SK-N-SH treated with all-trans-retinoic acid at 6 μM for 48 hours (cell line): ENCODE data around the gene MT1H.
A peak's percentile ranks its signal among the peaks of the same experiment; 100 is the strongest.

Source experiments
- ATAC-seq: fragments of 200-7000 bp; cut with Tn5 transposase; 3 replicates; pipeline ENCODE4 v1.9.1; 2020; ENCODE audit warnings: mild to moderate bottlenecking, moderate library complexity
- BACH2 ChIP-seq: fragments of 250-450 bp; sonication (Bioruptor Pico); IDR thresholded peaks from 2 replicates; pipeline ENCODE4 v1.9.0; 2021; ENCODE audit warnings: mild to moderate bottlenecking, borderline replicate concordance
- CSDC2 ChIP-seq: fragments of 250-450 bp; sonication (Bioruptor Pico); IDR thresholded peaks from 2 replicates; pipeline ENCODE4 v1.5.0; 2020; ENCODE audit warnings: mild to moderate bottlenecking, moderate library complexity
- ESRRG ChIP-seq: fragments of 250-450 bp; sonication (Bioruptor Pico); IDR thresholded peaks from 2 replicates; pipeline ENCODE4 v1.6.1; 2021; ENCODE audit warnings: mild to moderate bottlenecking
- GLIS3 ChIP-seq: fragments of 250-450 bp; sonication (Bioruptor Pico); IDR thresholded peaks from 2 replicates; pipeline ENCODE4 v1.5.0; 2020; ENCODE audit warnings: mild to moderate bottlenecking, moderate library complexity
- ISL1 ChIP-seq: fragments of 250-450 bp; sonication (Bioruptor Pico); IDR thresholded peaks from 2 replicates; pipeline ENCODE4 v2.1.2; 2022; ENCODE audit warnings: mild to moderate bottlenecking, moderate library complexity
- OSR1 ChIP-seq: fragments of 250-450 bp; sonication (Bioruptor Pico); IDR thresholded peaks from 2 replicates; pipeline ENCODE4 v1.8.0; 2022; ENCODE audit warnings: moderate library complexity, mild to moderate bottlenecking, inconsistent platforms
- POU6F1 ChIP-seq: fragments of 250-450 bp; sonication (Bioruptor Pico); IDR thresholded peaks from 2 replicates; pipeline ENCODE4 v1.8.0; 2021; ENCODE audit warnings: low read depth, mild to moderate bottlenecking, moderate library complexity, borderline replicate concordance
- PPARA ChIP-seq: fragments of 250-450 bp; sonication (Bioruptor Pico); IDR thresholded peaks from 2 replicates; pipeline ENCODE4 v1.5.0; 2020; ENCODE audit warnings: mild to moderate bottlenecking, borderline replicate concordance
- RARB ChIP-seq: fragments of 250-450 bp; sonication (Bioruptor Pico); IDR thresholded peaks from 2 replicates; pipeline ENCODE4 v1.8.0; 2021; ENCODE audit warnings: mild to moderate bottlenecking, moderate library complexity
- SNAI2 ChIP-seq: fragments of 250-450 bp; sonication (Bioruptor Pico); IDR thresholded peaks from 2 replicates; pipeline ENCODE4 v1.5.0; 2020; ENCODE audit warnings: mild to moderate bottlenecking, moderate library complexity
- TCF4 ChIP-seq: fragments of 250-450 bp; sonication (Bioruptor Pico); IDR thresholded peaks from 2 replicates; pipeline ENCODE4 v1.8.0; 2021; ENCODE audit warnings: mild to moderate bottlenecking, moderate library complexity, borderline replicate concordance
- TSHZ2 ChIP-seq: fragments of 250-450 bp; sonication (Bioruptor Pico); IDR thresholded peaks from 2 replicates; pipeline ENCODE4 v1.5.0; 2020; ENCODE audit warnings: mild to moderate bottlenecking, moderate library complexity
- ZC3H10 ChIP-seq: fragments of 250-450 bp; sonication (Bioruptor Pico); IDR thresholded peaks from 2 replicates; pipeline ENCODE4 v1.5.1; 2021; ENCODE audit warnings: mild to moderate bottlenecking, moderate library complexity
- ZFP3 ChIP-seq: fragments of 250-450 bp; sonication (Bioruptor Pico); IDR thresholded peaks from 2 replicates; pipeline ENCODE4 v1.5.0; 2020; ENCODE audit warnings: mild to moderate bottlenecking, moderate library complexity
- ZFP30 ChIP-seq: fragments of 450-650 bp; formaldehyde crosslinking; IDR thresholded peaks from 2 replicates; pipeline ENCODE4 v1.5.0; 2022; ENCODE audit warnings: mild to moderate bottlenecking, moderate library complexity
- ZNF70 ChIP-seq: fragments of 450-650 bp; formaldehyde crosslinking; IDR thresholded peaks from 2 replicates; pipeline ENCODE4 v1.5.0; 2020; ENCODE audit warnings: mild to moderate bottlenecking, moderate library complexity
- ZNF8 ChIP-seq: fragments of 450-650 bp; formaldehyde crosslinking; IDR thresholded peaks from 2 replicates; pipeline ENCODE4 v1.5.0; 2020; ENCODE audit warnings: mild to moderate bottlenecking, moderate library complexity
- TF ChIP-seq, protein P1 (sequence below): fragments of 250-450 bp; sonication (Bioruptor Pico); IDR thresholded peaks from 2 replicates; pipeline ENCODE4 v1.5.1; 2020; ENCODE audit warnings: low read depth, mild to moderate bottlenecking, moderate library complexity
- TF ChIP-seq, protein P2 (sequence below): fragments of 250-450 bp; sonication (Bioruptor Pico); IDR thresholded peaks from 2 replicates; pipeline ENCODE4 v1.5.1; 2021; ENCODE audit warnings: mild to moderate bottlenecking, moderate library complexity

Gene MT1H

GRCh38 chr16:56635441-56635967, 34.1 kb upstream of the MT1H start:
- no peak for ATAC-seq
- no peak for TF ChIP-seq TSHZ2
- TF ChIP-seq PPARA (CRISPR knock-in tag), result no peak
- no peak for TF ChIP-seq CSDC2
- no peak for TF ChIP-seq TCF4 (CRISPR knock-in tag)
- TF ChIP-seq ISL1 (CRISPR knock-in tag), result no peak
- no peak for TF ChIP-seq ZC3H10 (CRISPR knock-in tag)
- TF ChIP-seq ZFP3 (CRISPR knock-in tag), result no peak
- no peak for TF ChIP-seq OSR1 (CRISPR knock-in tag)
- no peak for TF ChIP-seq RARB (CRISPR knock-in tag)
- TF ChIP-seq ZFP30 (CRISPR knock-in tag), result no peak
- TF ChIP-seq GLIS3 (CRISPR knock-in tag), result no peak

DNA sequence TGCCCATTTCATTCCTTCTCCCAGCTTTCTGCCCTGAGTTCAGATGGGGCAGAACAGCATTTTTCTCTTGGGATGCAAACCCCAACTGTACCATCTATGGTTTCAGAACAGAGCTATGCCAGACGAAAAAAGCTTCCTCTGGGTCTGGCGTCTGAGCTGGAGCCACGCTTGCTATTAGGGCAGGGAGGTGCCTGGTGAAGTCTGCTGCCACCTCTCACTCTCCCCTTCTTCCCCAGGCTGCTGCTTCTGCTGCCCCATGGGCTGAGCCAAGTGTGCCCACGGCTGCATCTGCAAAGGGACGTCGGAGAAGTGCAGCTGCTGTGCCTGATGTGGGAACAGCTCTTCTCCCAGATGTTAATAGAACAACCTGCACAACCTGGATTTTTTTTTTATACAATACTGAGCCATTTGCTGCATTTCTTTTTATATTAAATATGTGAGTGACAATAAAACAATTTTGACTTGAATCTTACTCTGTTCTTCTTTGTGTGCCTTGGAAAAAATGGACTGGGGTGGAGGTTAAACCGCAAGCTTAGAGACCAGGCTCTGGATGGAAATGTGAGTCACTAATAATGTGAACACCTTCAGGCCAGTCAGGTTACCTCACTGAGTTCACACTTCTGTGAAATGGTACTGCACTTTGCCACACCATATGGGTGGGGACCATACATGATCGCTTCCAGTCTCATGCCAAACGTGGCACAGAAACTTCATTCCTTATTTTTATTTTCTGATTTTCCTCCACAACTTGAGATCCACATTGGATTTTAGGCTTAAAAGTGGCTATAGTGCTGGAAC, 32.8 kb upstream of the MT1H start:
- TF ChIP-seq ZC3H10 (CRISPR knock-in tag) (no peak), SNAI2 (no peak), ZFP3 (CRISPR knock-in tag) (no peak), POU6F1 (CRISPR knock-in tag) (no peak), OSR1 (CRISPR knock-in tag) (no peak), ZFP30 (CRISPR knock-in tag) (no peak), CSDC2 (no peak), ISL1 (CRISPR knock-in tag) (no peak), ZNF8 (CRISPR knock-in tag) (no peak), ESRRG (CRISPR knock-in tag) (no peak)
- TF ChIP-seq, protein P1, sequence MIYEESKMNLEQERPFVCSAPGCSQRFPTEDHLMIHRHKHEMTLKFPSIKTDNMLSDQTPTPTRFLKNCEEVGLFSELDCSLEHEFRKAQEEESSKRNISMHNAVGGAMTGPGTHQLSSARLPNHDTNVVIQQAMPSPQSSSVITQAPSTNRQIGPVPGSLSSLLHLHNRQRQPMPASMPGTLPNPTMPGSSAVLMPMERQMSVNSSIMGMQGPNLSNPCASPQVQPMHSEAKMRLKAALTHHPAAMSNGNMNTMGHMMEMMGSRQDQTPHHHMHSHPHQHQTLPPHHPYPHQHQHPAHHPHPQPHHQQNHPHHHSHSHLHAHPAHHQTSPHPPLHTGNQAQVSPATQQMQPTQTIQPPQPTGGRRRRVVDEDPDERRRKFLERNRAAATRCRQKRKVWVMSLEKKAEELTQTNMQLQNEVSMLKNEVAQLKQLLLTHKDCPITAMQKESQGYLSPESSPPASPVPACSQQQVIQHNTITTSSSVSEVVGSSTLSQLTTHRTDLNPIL (CRISPR knock-in tag), result no peak
- no peak for ATAC-seq

DNA sequence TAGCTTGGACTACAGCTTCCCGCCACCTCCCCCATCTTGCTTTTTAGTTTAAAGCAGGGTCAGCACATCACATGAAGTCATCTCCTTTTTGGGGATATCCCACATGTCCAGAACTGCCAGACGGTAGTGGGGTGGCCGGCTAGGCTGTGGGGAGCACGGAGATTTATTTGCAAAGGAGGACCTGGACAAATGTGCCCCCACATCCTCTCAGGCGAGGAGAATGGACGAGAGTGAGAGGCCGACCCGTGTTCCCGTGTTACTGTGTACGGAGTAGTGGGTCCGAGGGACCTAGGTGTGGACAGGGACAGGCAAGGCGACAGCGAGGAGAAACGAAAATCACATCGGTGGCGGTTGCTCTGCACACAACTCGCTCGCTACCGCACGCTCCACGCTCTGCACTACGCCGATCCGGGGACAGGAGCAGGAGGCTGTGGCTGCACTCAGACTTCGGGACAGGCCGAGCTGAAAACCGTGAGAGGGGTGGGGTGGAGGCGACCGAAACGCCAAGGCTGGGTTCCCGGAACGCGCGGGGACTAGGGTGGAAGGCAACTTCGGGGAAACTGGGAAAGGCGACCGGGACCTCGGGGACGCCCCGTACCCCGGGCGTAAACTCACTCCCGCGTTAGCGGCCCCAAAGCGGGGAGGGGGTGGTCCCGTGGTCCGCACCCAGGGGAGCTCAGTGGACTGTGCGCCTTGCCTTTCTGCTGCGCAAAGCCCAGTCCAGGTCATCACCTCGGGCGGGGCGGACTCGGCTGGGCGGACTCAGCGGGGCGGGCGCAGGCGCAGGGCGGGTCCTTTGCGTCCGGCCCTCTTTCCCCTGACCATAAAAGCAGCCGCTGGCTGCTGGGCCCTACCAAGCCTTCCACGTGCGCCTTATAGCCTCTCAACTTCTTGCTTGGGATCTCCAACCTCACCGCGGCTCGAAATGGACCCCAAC, 31.5 kb upstream of the MT1H start, which contains the start of gene MT1A:
Gene MT1A, plus strand, starts transcription at position 853 of the 937 bp plus-strand sequence. Its CDS starts 73 bp downstream, at position 926.
- no peak for TF ChIP-seq BACH2
- TF ChIP-seq, protein P2, sequence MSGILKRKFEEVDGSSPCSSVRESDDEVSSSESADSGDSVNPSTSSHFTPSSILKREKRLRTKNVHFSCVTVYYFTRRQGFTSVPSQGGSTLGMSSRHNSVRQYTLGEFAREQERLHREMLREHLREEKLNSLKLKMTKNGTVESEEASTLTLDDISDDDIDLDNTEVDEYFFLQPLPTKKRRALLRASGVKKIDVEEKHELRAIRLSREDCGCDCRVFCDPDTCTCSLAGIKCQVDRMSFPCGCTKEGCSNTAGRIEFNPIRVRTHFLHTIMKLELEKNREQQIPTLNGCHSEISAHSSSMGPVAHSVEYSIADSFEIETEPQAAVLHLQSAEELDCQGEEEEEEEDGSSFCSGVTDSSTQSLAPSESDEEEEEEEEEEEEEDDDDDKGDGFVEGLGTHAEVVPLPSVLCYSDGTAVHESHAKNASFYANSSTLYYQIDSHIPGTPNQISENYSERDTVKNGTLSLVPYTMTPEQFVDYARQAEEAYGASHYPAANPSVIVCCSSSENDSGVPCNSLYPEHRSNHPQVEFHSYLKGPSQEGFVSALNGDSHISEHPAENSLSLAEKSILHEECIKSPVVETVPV (CRISPR knock-in tag), result no peak
- no peak for TF ChIP-seq RARB (CRISPR knock-in tag)
- TF ChIP-seq ISL1 (CRISPR knock-in tag), result no peak
- no peak for TF ChIP-seq ZNF70
- no peak for TF ChIP-seq TCF4 (CRISPR knock-in tag)
- no peak for TF ChIP-seq POU6F1 (CRISPR knock-in tag)
- TF ChIP-seq, all 23 proteins: peak for 0
- peak; percentile 78 for ATAC-seq
